Measurements from ENCODE around the gene FBXW7.

Gene FBXW7

DNA sequence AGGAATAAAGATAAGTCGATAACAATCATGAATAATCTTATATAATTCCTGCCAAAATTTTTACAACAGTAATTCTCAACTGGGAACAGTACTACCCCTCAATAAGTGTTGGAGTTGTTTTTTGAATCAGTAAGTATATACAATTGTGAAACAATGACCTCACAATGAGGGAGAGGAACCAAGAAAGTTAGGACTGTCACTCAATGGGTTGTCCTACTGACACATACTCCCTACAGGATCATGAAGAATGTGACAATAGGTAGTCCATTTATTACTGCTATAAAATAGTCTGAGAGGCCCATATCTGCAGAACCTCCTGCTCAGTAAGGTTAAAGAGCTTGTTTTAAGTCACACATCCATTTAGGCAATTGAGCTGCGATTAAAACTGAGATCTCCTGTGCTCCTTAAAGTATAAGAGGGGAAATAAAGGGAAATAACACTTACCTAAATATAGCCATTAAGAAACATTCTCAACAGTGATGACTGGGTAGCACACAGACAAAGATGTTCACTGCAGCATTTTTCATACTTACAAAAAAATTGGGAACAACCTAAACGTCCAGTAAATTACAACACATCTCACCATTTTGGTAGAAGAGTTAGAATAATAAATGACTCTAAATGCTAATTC, 26.2 kb downstream of the FBXW7 start:
- DNase-seq = no peak

DNA sequence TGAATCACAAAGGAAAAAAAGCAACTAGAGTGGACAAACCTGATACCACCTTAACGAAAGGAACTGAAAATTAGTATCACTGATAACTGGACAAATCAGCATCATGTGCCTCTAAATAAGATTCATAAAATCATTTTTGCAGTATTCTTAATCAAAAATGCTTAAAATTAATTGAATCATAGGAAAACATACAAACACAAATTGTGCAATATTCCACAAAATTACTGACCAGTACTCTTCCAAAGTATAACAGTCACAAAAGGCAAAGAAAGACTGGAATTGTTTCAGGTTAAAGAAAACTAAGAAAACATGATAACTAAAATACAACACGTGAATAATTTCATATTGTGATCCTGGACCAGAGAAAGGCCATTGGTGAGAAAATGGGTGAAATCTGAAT, 27.1 kb downstream of the FBXW7 start:
- DNase-seq = no peak

- no peak for DNase-seq
These were observed 27.5 kb downstream of the FBXW7 start for GRCh38 chr4:152508386-152508785.

DNA sequence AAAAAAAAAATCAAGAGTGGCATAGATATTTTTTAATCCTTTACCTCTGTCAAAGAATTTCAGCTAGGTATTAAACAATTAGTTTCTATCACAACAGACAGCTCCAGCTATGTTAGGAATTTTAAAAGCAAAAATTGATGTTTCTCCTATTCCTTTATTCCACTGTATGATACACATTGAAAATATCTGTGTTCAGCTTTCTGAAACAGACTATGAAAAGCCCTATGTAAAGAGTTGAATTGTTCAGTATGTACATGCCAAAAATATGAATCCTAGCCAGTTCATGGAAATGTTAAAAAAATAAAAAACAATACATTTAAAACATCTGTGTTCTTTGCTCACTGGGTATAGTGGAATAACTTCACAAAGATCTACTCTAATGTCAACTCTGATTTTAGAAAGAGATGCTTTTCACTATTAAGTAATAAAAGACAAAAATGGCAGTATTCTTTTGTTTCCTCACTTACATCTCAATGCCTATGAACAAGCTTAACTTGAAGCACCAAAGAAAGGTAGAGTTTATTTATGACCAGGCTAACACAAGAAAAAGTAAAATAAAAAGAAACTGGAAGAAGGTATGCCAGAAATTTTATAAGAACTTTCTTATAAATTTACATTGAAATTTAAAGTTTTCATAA, 32.1 kb downstream of the FBXW7 start:
- no peak for DNase-seq

- DNase-seq = no peak
These were observed 33.9 kb downstream of the FBXW7 start for GRCh38 chr4:152501846-152502536.

DNA sequence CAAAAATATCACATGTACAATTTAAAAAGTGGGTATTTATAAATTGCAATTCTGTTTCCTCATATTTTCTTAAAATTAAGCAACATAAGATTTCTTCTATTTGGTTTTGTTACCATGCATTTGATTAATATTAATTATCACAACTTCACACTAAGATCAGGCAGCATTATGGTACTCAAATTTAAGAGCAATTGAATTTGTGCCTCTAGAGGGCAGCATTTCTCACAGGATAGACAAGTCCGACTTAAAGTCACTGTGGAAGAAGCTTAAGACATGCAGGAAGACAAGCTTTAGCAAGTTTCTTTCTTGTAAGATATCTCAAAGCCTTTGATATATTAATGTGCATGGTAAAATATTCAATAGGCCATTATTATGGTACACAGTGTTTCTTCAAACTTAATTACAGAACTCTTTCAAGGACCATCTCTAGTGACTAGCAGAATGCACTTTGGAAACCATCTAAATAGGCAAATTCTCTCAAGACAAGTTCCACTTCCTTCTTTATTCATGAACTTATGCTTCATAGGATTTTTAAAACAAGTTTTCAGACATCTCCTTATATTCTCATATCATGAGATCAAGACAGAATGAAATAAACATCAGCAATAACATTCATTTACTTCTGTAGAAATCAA, 35.0 kb downstream of the FBXW7 start:
- DNase-seq = peak; percentile 20

- DNase-seq = no peak
These were observed 35.6 kb downstream of the FBXW7 start for GRCh38 chr4:152500275-152500674.

- no peak for DNase-seq
These were observed 36.5 kb downstream of the FBXW7 start for GRCh38 chr4:152499344-152499743.

DNA sequence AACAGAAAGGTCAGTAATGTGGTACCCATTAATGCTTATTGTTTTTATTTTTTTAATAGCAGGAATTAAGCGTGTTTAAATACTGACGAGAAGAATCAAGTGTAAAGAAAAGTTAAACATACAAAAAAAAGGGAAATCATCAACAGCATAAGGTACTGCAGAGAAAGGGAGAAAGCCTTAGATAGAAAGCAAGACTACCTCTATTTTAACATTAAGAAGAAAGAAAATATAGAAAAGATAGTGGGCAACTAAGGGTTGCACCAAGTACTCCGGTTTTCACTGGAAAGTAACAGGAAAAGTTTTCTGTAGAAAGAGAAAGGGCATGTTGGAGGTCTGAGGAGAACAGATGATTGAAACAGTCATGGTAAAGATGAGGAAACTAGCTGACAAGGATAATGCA, 41.9 kb downstream of the FBXW7 start:
- DNase-seq = no peak

GRCh38 chr4:152488246-152488645, 47.6 kb downstream of the FBXW7 start:
- no peak for DNase-seq

DNA sequence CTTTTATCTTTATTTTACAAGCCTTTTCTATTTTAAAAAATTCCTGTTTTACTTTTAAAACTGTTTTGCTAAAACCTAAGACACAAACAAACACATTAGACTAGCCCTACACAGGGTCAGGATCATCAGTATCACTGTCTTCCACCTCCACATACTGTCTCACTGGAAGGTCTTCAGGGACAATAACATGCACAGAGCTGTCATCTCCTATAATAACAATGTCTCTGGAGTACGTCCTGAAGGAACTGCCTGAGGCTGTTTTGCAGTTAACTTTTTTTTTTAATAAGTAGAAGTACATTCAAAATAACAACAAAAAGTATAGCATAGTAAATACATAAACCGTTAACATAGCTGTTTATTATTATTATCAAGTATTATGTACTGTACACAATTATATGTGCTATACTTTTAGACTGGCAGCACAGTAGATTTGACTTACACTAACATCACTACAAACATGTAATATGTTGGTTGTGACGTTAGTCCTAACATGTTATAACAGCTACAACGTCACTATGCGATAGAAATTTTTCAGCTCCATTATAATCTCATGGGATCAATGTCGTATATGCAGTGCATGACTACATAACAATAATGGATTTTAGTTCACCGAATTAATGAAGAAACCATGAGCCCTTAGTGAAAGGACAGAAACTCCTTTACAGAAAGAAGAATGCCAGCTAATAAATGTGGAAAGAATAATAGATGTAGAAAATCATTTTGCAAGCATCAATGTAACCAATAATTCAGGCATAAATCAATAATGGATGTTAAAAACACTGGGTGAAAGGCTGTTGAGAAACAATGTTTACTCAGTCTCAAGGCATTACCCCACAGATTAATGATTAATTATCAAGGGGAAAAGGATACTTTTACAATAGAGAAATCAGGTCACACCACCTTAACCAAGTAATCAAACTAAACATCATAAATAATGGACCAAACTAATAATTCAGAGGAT, 49.2 kb downstream of the FBXW7 start:
- no peak for DNase-seq

- DNase-seq = no peak
These were observed 50.1 kb downstream of the FBXW7 start for GRCh38 chr4:152485726-152486276.

DNA sequence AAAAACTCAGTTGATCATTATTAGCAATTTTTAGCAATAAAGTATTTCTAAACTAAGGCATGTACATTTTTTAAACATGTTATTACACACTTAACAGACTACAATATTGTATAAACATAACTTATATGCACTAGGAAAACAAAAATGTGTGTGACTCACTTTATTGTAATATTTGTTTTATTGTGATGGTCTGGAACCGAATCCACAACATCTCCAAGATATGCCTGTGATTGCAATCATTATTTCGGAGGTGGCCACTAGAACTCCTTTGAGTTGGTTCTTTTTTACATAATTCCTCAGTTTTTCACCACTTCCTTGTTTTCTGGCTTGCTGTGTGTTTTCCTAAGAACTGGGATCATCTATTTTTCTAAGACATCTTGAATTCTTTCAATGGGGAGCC, 53.7 kb downstream of the FBXW7 start:
- DNase-seq = no peak

GRCh38 chr4:152480901-152481300, 55.0 kb downstream of the FBXW7 start:
- DNase-seq = no peak

DNA sequence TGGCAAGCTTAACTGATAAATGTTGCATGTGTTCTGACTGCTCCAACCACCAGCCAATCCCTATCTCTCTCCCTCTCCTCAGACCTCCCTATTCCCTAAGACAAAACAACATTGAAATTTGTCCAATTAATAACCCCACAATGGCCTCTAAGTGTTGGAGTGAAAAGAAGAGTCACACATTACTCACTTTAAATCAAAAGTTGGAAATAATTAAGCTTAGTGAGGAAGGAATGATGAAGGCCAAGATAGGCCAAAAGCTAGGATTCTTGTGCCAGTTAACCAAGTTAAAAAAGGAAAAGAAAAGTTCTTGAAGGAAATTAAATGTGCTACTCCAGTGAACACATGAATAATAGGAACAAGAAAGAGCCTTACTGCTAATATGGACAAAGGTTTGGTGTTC, 55.6 kb downstream of the FBXW7 start:
- DNase-seq = no peak

- no peak for DNase-seq
These were observed 56.4 kb downstream of the FBXW7 start for GRCh38 chr4:152479428-152480026.

- no peak for DNase-seq
These were observed 57.2 kb downstream of the FBXW7 start for GRCh38 chr4:152478461-152479237.

- no peak for DNase-seq
These were observed 59.1 kb downstream of the FBXW7 start for GRCh38 chr4:152476796-152477195.

GRCh38 chr4:152471251-152471792, 64.6 kb downstream of the FBXW7 start:
- no peak for DNase-seq

- no peak for DNase-seq
These were observed 67.5 kb downstream of the FBXW7 start for GRCh38 chr4:152468408-152468807.

DNA sequence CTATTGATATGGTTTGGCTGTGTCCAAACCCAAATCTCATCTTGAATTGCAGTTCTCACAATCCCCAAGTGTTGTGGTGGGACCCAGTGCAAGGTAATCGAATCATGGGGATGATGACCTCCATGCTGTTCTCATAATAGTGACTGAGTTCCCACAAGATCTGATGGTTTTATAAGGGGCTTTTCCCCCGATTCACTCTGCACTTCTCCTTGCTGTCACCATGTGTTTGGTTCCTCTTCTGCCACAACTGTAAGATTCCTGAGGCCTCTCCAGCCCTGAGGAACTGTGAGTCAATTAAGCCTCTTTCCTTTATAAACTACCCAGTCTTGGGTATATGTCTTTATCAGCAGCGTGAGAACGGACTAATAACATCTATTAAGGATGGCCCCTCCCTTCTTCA, 68.8 kb downstream of the FBXW7 start:
- DNase-seq = no peak

All from KG1 (cell line).